NAMALWA (cell line): ENCODE measurements around the gene GP9.
"Not testable (repeated sequence)": the region's sequence is repeated elsewhere in the genome, so short reads cannot be mapped to it uniquely, and the experiment has no call there.

Experiments used
- DNase-seq: peaks from one replicate; pipeline ENCODE4 v3.0.0-alpha.2; 2015; ENCODE audit warnings: low spot score

The GP9 gene

DNA sequence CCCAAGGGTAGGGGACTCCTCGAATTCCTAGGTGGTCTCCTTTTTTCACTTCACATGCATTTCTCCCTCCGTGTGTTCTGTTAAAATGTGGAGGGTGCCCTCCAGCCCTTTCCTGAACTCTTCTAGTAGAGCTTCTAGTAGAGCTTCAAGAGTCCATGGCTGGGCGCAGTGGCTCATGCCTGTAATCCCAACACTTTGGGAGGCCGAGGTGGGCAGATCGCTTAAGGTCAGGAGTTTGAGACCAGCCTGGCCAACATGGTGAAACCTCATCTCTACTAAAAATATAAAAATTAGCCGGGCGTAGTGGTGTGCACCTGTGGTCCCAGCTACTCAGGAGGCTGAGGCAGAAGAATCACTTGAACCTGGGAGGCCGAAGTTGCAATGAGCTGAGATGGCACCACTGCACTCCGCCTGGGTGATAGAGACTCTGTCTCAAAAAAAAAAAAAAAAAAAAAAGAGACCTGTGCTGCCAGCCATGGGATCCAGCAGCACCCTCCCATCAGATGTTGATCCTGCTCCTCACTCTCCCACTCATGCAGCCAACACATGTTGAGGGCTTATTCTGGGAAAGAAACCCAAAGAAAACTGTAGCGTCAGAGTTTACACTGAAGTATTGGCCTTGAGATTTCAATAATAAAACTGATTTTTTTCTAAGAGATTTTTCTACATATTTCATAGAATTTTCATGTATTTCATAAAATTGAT lies 50.6 kb downstream of the GP9 start:
- DNase-seq: not testable (repeated sequence)
